ENCODE data around the gene ALOX15B.

ALOX15B gene

GRCh38 chr17:8095361-8095760 is 56.5 kb downstream of the ALOX15B start:
- DNase-seq, result no peak
- in situ Hi-C loops (cut with HindIII; ENCODE audit: low pct_ligation_motif_present, low pct_unique_long_range_greater_than_20kb, low sequenced_read_pairs), result no loop called here

GRCh38 chr17:8096541-8096940 is 57.7 kb downstream of the ALOX15B start:
- no peak for DNase-seq
- in situ Hi-C loops (cut with HindIII; ENCODE audit: low pct_ligation_motif_present, low pct_unique_long_range_greater_than_20kb, low sequenced_read_pairs), result no loop called here

All from ACHN (cell line).